Uterus (tissue), 4 donors: Measurements from ENCODE around the gene TMEM62. TPM values are rescaled to one million over a fixed set of nuclear protein-coding genes. Genes with fewer than 3 reads are reported as not detected.

ENCODE experiments used
- DNase-seq, 2 donors: peaks; one replicate each; pipeline ENCODE4 v3.0.0-alpha.2; 2019 to 2020
- H3K27ac ChIP-seq, 2 donors: fragments of 200-600 bp; sonication (generic); 1 replicate in 1 of 2; 2 replicates in 1 of 2; pipeline ENCODE4 v1.5.1; 2016 to 2018
- H3K27me3 ChIP-seq, 2 donors: fragments of 200-600 bp; sonication (generic); one replicate each; pipeline ENCODE4 v1.5.1; 2018 to 2019; ENCODE audit warnings: control low read depth in 1 of 2
- H3K36me3 ChIP-seq, 2 donors: fragments of 200-600 bp; sonication (generic); one replicate each; pipeline ENCODE4 v1.5.1; 2019; ENCODE audit warnings: control low read depth in 1 of 2
- H3K4me1 ChIP-seq, 2 donors: fragments of 200-600 bp; sonication (generic); one replicate each; pipeline ENCODE4 v1.5.1; 2018 to 2019; ENCODE audit warnings: control low read depth in 1 of 2
- H3K4me3 ChIP-seq, 2 donors: fragments of 200-600 bp; sonication (generic); 1 replicate in 1 of 2; 2 replicates in 1 of 2; pipeline ENCODE4 v1.5.1; 2018 to 2019; ENCODE audit warnings: mild to moderate bottlenecking in 1 of 2
- H3K9me3 ChIP-seq, 2 donors: fragments of 200-600 bp; sonication (generic); one replicate each; pipeline ENCODE4 v1.5.1; 2019; ENCODE audit warnings: control low read depth in 1 of 2
- CTCF ChIP-seq, 4 experiments: fragments of 200-600 bp in 2 of 4; fragments of 450-650 bp in 2 of 4; sonication (generic) in 2 of 4; IDR thresholded peaks; one replicate each; pipeline ENCODE4 v1.5.1; 2016 to 2019; ENCODE audit warnings: antibody characterized with exemption in 4 of 4, mild to moderate bottlenecking in 2 of 4, moderate library complexity in 1 of 4
- POLR2A ChIP-seq, 2 donors: fragments of 450-650 bp; IDR thresholded peaks; one replicate each; pipeline ENCODE4 v1.6.1; 2016; ENCODE audit warnings: antibody characterized with exemption in 2 of 2, mild to moderate bottlenecking in 1 of 2, moderate library complexity in 1 of 2
- intact Hi-C: fragments of 100-400 bp; cut with DNase I; formaldehyde crosslinking; loops from one replicate; pipeline ENCODE4 v1.15.1; 2023; ENCODE audit warnings: low total_unique reads
- small RNA-seq: library from RNA; depleted of rRNA; stranded (forward); fragments of <200 nt; gene quantifications from one replicate; pipeline ENCODE3, GENCODE V24; 2016
- total RNA-seq, 4 donors: library from RNA; depleted of rRNA in 3 of 4; stranded (reverse); fragments of >200 nt in 3 of 4; gene quantifications; one replicate each; pipeline versions ENCODE4 v1.1.0 to v1.2.4, GENCODE V29; 2014 to 2023
- donor health status: DM: yes; HTN: yes; CAD: no.

Gene TMEM62
- total RNA-seq, 4 donors from 2014 or later, result 18.8 to 56.6 (median 22.5) TPM

GRCh38 chr15:43229977-43230376 lies 96.6 kb downstream of the TMEM62 start:
- intact Hi-C loops, result no loop called here
- no peaks in the 10 kb centered on the region for H3K4me1 ChIP-seq
- TF ChIP-seq POLR2A (IDR thresholded peaks at IDR 0.05) (no peak), CTCF (IDR thresholded peaks at IDR 0.05) (no peak)
- H3K4me3 ChIP-seq, result no peak overlapping the region
- H3K9me3 ChIP-seq, result no peaks in the 10 kb centered on the region
- DNase-seq, result no peak
- no peak overlapping the region for H3K27ac ChIP-seq
- H3K36me3 ChIP-seq, result no peaks in the 10 kb centered on the region
- H3K27me3 ChIP-seq, result no peaks in the 10 kb centered on the region

- H3K27ac ChIP-seq, result no peak overlapping the region
- H3K9me3 ChIP-seq, result no peaks in the 10 kb centered on the region
- TF ChIP-seq POLR2A (IDR thresholded peaks at IDR 0.05) (no peak), CTCF (IDR thresholded peaks at IDR 0.05) (no peak)
- intact Hi-C loops, result no loop called here
- no peaks in the 10 kb centered on the region for H3K27me3 ChIP-seq
- no peak overlapping the region for H3K4me3 ChIP-seq
- DNase-seq, result no peak
- no peaks in the 10 kb centered on the region for H3K4me1 ChIP-seq
- H3K36me3 ChIP-seq, result no peaks in the 10 kb centered on the region
Measured at GRCh38 chr15:43230640-43231115, 97.3 kb downstream of the TMEM62 start.

- intact Hi-C loops, result no loop called here
- no peaks in the 10 kb centered on the region for H3K9me3 ChIP-seq
- TF ChIP-seq POLR2A (IDR thresholded peaks at IDR 0.05) (no peak), CTCF (IDR thresholded peaks at IDR 0.05) (no peak)
- no peak overlapping the region for H3K4me3 ChIP-seq
- no peaks in the 10 kb centered on the region for H3K27me3 ChIP-seq
- no peaks in the 10 kb centered on the region for H3K4me1 ChIP-seq
- no peaks in the 10 kb centered on the region for H3K36me3 ChIP-seq
- no peak for DNase-seq
- H3K27ac ChIP-seq, result no peak overlapping the region
Measured at GRCh38 chr15:43232289-43232874, 99.0 kb downstream of the TMEM62 start.

Small RNA genes within 50 kb of the gene (small RNA-seq; reads per million reads assigned to genes)
- not detected for gene AC068724.2

Other genes starting within 250 kb of the TMEM62 start
- gene TTBK2, start 212.8 kb upstream of the TMEM62 start, total RNA-seq, result 10 to 100 TPM in 3 of 4 donors, 1 to 10 TPM in 1; 5.9 to 32.3 (median 20.6) TPM
- gene UBR1, start 27.5 kb upstream of the TMEM62 start, total RNA-seq, result 100 to 1,000 TPM in 1 of 4 donors, 10 to 100 TPM in 3; 30.9 to 156 (median 60.3) TPM
- 10 to 100 TPM; 27.9 to 45.6 (median 44.0) TPM for gene CCNDBP1, start 51.8 kb downstream of the TMEM62 start, total RNA-seq
- 1 to 10 TPM in 1 of 4 donors, not detected in 3; 2.6 TPM for gene EPB42, start 87.4 kb downstream of the TMEM62 start, total RNA-seq
- gene TGM5, start 133.3 kb downstream of the TMEM62 start, total RNA-seq, result not detected
- gene TGM7, start 168.7 kb downstream of the TMEM62 start, total RNA-seq, result not detected
- gene LCMT2, start 197.0 kb downstream of the TMEM62 start, total RNA-seq, result 10 to 100 TPM in 3 of 4 donors, 1 to 10 TPM in 1; 9.5 to 28.2 (median 12.3) TPM
- gene ZSCAN29, start 237.5 kb downstream of the TMEM62 start, total RNA-seq, result 10 to 100 TPM in 3 of 4 donors, 1 to 10 TPM in 1; 5.4 to 39.3 (median 20.5) TPM
- gene TUBGCP4, start 237.5 kb downstream of the TMEM62 start, total RNA-seq, result 10 to 100 TPM in 2 of 4 donors, 1 to 10 TPM in 2; 6.9 to 21.2 (median 14.5) TPM